ENCODE data around the gene SYNE3. TPM values are rescaled to one million over a fixed set of nuclear protein-coding genes. Genes with fewer than 3 reads are reported as not detected.

Gene SYNE3
- total RNA-seq, result 100 to 1,000 TPM in 1 of 4 donors, 10 to 100 TPM in 3; 46.9 to 109 (median 88.6) TPM

DNA sequence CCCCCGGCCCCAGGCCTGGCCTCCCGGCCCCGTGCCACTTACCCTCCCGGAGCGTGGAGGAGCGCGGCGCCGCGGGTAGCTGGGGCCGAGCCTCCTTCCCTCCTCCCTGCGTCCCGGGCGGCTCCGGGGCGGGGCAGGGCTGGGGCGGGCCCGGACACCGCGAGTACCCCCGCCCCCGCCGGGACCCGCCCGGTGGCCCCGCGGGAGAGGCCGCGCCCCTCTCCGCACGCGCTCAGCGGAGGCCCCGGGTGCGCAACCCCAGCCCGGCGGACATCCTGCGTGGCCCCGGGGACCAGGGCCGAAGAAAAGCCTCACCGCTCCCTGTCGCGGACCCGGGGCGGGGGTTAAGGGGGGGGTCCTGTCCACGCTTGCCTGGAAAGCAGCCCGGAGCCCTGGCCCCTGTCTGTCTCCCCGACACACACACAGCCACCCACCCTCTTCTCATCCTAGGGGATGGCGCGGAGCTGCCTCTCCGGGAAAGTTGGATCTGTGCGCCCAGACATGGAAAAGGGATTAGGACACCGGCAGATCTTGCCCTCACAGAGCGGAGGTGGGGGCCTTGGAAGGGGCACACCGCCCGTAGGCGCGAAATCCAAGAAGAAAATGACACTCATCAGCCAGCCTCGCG, at the start of gene SYNE3:
Gene SYNE3, minus strand, starts transcription at position 97 of the 628 bp plus-strand sequence. CDS start 40,829 bp downstream, outside the sequence.
- DNase-seq (ENCODE audit: low spot score) (no peak), ATAC-seq (ENCODE audit: low FRiP score) (peak; percentile 66)
- TF ChIP-seq CTCF (IDR thresholded peaks at IDR 0.05), result no peak

GRCh38 chr14:95564060-95564459, 47.6 kb upstream of the SYNE3 start:
- DNase-seq (ENCODE audit: low spot score) (no peak), ATAC-seq (ENCODE audit: low FRiP score) (no peak)
- no peak for TF ChIP-seq CTCF (IDR thresholded peaks at IDR 0.05)

GRCh38 chr14:95562892-95563685, 46.6 kb upstream of the SYNE3 start:
- TF ChIP-seq CTCF (IDR thresholded peaks at IDR 0.05), result no peak
- no peak for DNase-seq (ENCODE audit: low spot score)
- no peak for ATAC-seq (ENCODE audit: low FRiP score)

GRCh38 chr14:95561001-95561412, 44.6 kb upstream of the SYNE3 start:
- ATAC-seq (ENCODE audit: low FRiP score) (peak; percentile 87), DNase-seq (ENCODE audit: low spot score) (peak; percentile 98)
- TF ChIP-seq CTCF (IDR thresholded peaks at IDR 0.05), result peak in 2 of 3 donors; percentile 14 to 83

- DNase-seq (ENCODE audit: low spot score) (no peak), ATAC-seq (ENCODE audit: low FRiP score) (no peak)
- no peak for TF ChIP-seq CTCF (IDR thresholded peaks at IDR 0.05)
These were observed 42.8 kb upstream of the SYNE3 start for GRCh38 chr14:95559203-95559602.

DNA sequence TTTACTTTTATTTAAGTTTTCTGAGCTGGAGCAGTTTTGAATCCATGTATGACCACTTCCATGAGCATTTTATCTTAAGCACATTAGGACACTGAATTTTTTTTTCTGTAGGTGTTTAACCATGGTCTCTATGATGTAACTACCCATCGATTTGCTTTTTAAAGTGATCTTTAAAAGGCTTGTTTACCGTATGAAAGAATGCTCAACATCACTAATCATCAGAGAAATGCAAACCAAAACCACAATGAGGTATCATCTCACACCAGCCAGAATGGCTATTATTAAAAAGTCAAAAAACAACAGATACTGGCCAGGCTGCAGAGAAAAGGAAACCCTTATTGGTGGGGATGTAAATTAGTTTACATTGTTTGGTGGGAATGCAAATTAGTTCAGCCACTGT, 41.4 kb upstream of the SYNE3 start:
- no peak for TF ChIP-seq CTCF (IDR thresholded peaks at IDR 0.05)
- DNase-seq (ENCODE audit: low spot score), result no peak
- ATAC-seq (ENCODE audit: low FRiP score), result no peak

Data from omental fat pad (tissue), 4 donors.